Common myeloid progenitor, CD34-positive (primary cell): ENCODE measurements around the gene AQP12A.
"Not testable (repeated sequence)": the region's sequence is repeated elsewhere in the genome, so short reads cannot be mapped to it uniquely, and the experiment has no call there.

Experiments
- CTCF ChIA-PET: fragments of 350-600 bp; sonication (Branson Sonifier 250); formaldehyde crosslinking; loops from one replicate; lab custom pipeline; 2021; ENCODE audit warnings: antibody characterized with exemption; lab: Charles Lee
- POLR2A ChIA-PET: fragments of 350-600 bp; sonication (Branson Sonifier 250); formaldehyde crosslinking; loops from one replicate; lab custom pipeline; 2021; ENCODE audit warnings: antibody characterized with exemption; lab: Charles Lee
- DNase-seq, 3 donors: peaks; one replicate each; pipeline versions ENCODE4 v3.0.0 to v3.0.0-alpha.2; 2013
- H3K27ac ChIP-seq, 2 experiments: 1 replicate in 1 of 2; 2 replicates in 1 of 2; pipeline ENCODE4 v1.7.0; 2013; ENCODE audit warnings: inconsistent platforms in 2 of 2, low read length in 2 of 2, mild to moderate bottlenecking in 2 of 2, low read depth in 1 of 2, moderate library complexity in 1 of 2; ENCODE audit not compliant: severe bottlenecking in 2 of 2, insufficient read depth in 1 of 2, poor library complexity in 1 of 2
- H3K27me3 ChIP-seq, 5 experiments: replicated peaks in 2 of 5; 1 replicate in 3 of 5; 2 replicates in 2 of 5; pipeline versions ENCODE4 v1.6.1 to v1.7.0; 2013; ENCODE audit warnings: low read length in 4 of 5, mild to moderate bottlenecking in 2 of 5, moderate library complexity in 2 of 5, inconsistent platforms in 1 of 5; ENCODE audit not compliant: insufficient read depth in 5 of 5, control insufficient read depth in 4 of 5
- H3K36me3 ChIP-seq, 4 experiments: 1 replicate in 2 of 4; 2 replicates in 2 of 4; pipeline versions ENCODE4 v1.6.1 to v1.7.0; 2013; ENCODE audit warnings: low read length in 3 of 4, control low read depth in 1 of 4, mild to moderate bottlenecking in 1 of 4; ENCODE audit not compliant: control insufficient read depth in 4 of 4, insufficient read depth in 4 of 4
- H3K4me1 ChIP-seq, 4 experiments: 1 replicate in 3 of 4; 2 replicates in 1 of 4; pipeline versions ENCODE4 v1.6.1 to v1.7.1; 2013; ENCODE audit warnings: low read length in 3 of 4, mild to moderate bottlenecking in 3 of 4, control low read depth in 1 of 4, inconsistent platforms in 1 of 4, moderate library complexity in 1 of 4; ENCODE audit not compliant: control insufficient read depth in 4 of 4, insufficient read depth in 4 of 4; ENCODE audit errors: control extremely low read depth in 1 of 4
- H3K4me3 ChIP-seq, 7 experiments: 1 replicate in 4 of 7; 2 replicates in 3 of 7; pipeline versions ENCODE4 v1.5.1 to v1.7.0; 2013; ENCODE audit warnings: mild to moderate bottlenecking in 7 of 7, low read length in 6 of 7, moderate library complexity in 6 of 7, inconsistent platforms in 2 of 7, low read depth in 2 of 7, control low read depth in 1 of 7; ENCODE audit not compliant: insufficient read depth in 4 of 7, control insufficient read depth in 1 of 7; ENCODE audit errors: extremely low read depth in 1 of 7
- H3K9me3 ChIP-seq, 5 experiments: 1 replicate in 4 of 5; 2 replicates in 1 of 5; pipeline versions ENCODE4 v1.6.1 to v1.7.1; 2013; ENCODE audit warnings: low read length in 4 of 5, mild to moderate bottlenecking in 2 of 5, inconsistent platforms in 1 of 5, low read depth in 1 of 5, moderate library complexity in 1 of 5; ENCODE audit not compliant: control insufficient read depth in 4 of 5, insufficient read depth in 2 of 5; ENCODE audit errors: control extremely low read depth in 1 of 5
- WGBS: methylation state at CpG from one replicate; pipeline ENCODE4 v1.1.5; 2013; ENCODE audit not compliant: insufficient coverage; 5-methylcytosine and 5-hydroxymethylcytosine counted together

The AQP12A gene

DNA sequence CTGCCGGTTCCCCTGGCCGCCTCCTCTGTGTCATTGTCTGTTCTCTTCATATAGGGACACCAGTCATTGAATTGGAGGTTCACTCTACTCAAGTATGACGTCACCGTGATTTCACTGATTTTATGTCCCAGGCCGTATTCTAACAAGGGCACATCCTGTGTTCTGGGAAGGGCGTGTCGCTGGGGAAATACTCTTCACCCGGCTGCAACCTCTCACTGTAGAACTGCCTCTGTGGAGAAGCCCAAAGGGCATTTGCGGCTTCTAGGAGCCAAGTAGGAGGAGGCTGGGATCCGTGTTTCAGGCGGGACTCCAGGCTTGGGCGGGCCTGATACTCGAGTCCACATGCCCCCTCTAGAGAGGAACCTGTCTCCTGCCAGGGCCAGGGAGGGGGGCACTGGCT is 4.8 kb downstream of the AQP12A start:
- CTCF ChIA-PET, H3K4me3 ChIP-seq, H3K9me3 ChIP-seq, H3K27me3 ChIP-seq, H3K4me1 ChIP-seq, H3K36me3 ChIP-seq, DNase-seq, POLR2A ChIA-PET, H3K27ac ChIP-seq: not testable (repeated sequence)
- no CpG with 5 or more reads among the region's 13 CpGs for WGBS

DNA sequence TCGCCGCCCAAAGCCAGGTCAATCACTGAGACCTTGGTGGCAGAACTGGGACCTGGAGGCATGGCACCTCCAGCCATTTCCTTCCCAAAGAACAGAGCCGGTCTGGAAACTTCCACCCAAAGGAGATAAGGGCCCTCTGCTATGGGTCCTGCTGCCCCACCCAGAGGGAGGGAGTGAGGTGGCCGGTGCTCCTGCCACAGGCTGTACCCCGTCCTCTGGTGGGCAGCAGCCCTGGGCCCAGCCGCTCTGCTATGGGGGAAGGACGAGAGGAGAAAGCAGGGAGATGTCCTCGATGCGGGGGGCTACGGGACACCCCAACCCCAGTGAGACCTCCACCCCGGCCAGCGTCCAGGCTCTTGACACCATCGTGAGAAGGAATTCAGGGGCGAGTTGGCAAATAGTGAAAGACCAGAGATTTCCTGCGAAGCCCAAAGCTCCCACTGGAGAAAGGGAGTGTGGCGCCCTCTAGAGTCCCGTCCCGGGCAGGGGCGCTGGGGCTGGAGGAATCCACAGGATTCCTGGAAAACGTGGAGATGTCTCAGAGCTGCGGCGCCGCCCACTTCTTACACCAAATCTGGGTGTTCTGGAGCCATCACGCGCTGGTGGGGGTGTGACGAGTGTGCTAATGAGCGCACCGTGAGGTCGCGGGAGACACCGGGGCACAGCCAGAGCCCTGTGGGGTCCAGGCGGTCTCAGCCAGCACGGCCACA is 7.3 kb downstream of the AQP12A start:
- POLR2A ChIA-PET, H3K27me3 ChIP-seq, CTCF ChIA-PET, DNase-seq, H3K27ac ChIP-seq, H3K9me3 ChIP-seq, H3K4me3 ChIP-seq, H3K36me3 ChIP-seq, H3K4me1 ChIP-seq: not testable (repeated sequence)
- WGBS, result no CpG with 5 or more reads among the region's 33 CpGs

DNA sequence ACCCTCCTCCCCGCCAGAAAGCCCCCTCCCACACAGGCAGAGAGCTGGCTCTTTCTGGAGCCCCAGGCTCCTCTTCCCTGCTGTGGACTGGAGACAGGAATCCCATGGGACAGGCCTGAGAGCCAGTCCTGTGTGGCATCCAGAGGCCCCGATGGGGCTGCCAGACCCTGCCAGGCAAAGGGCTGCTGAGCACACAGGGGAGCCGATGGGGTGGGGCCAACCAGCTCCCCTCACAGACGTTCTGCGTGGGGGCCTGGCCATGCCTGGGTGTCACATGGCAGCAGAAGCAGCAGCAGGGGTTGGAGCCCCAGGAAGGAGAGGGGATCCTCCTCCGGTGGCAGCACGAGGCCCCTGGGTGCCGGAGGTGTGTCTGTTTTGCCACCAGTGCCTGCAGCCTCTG is 8.2 kb downstream of the AQP12A start:
- H3K27ac ChIP-seq, H3K9me3 ChIP-seq, POLR2A ChIA-PET, H3K36me3 ChIP-seq, DNase-seq, H3K4me1 ChIP-seq, H3K4me3 ChIP-seq, H3K27me3 ChIP-seq: not testable (repeated sequence)
- 64% methylated on average over 4 of the region's 8 CpGs for WGBS
- CTCF ChIA-PET, result interaction anchor here (1.0 kb wide), 1 partner anchor 62 kb away, joined by 3 read pairs; no protein-coding TSS in a partner anchor

DNA sequence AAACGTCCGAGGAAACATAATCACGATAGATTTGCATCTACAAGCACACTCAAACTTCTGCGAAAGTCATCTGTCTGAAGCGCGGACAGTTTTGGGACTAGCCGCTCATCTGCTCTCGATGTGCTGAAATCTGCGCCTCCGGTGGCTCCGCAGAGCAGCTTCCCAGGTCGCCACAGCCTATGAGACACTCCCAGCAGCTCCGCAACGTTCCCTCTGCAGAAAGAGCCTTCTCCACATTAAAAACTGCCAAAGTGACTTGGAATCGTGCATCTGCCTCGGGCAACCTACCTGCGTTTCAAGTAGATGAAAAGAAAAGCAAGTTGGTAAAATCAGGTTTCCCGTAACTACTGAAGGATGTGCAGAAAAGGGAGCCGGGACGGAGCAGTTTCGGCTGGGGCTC is 8.9 kb downstream of the AQP12A start:
- CTCF ChIA-PET, result interaction anchor here (1.0 kb wide), 1 partner anchor 61 kb away, joined by 3 read pairs; no protein-coding TSS in a partner anchor
- 100% methylated on average over 6 of the region's 21 CpGs for WGBS
- DNase-seq, H3K36me3 ChIP-seq, H3K9me3 ChIP-seq, H3K4me3 ChIP-seq, POLR2A ChIA-PET, H3K27me3 ChIP-seq, H3K27ac ChIP-seq: not testable (repeated sequence)
- peaks cover 0 to 12% (median 10%) of the 10 kb centered on the region in 4 experiments for H3K4me1 ChIP-seq

DNA sequence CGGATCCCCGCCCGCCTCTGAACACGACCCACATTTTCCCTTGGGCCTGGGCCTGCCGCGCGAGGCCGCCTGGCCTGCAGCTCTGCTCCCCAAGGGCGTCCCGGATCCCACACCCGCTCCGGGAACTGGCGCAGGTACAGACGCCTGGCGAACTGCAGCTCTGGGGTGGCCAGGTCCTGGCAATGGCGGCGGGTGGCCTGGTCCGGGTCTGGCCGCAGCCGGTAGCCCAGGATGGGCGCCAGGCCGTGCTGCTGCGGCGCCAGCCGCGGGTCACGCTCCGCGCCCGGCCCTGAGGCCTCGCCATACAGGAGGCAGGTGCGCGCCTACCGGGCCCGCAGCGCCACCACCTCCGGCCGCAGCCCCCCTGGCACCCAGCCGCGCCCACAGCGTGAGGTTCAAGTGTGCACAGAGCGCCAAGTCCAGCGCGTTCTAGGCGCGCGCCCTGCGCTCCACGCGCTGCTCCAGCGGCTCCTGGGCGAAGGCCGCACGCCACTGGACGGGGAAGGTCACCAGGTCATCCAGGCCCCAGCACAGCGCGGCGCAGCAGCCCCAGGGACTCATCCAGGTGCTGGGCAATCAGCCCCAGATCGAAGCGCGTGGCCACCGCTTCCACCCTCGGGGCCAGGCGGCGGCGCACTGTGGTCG is 9.5 kb downstream of the AQP12A start:
- no peak for DNase-seq
- CTCF ChIA-PET, result no interaction called here
- Histone ChIP-seq H3K9me3 (no peaks in the 10 kb centered on the region), H3K4me3 (no peak overlapping the region), H3K36me3 (no peaks in the 10 kb centered on the region), H3K4me1 (peaks cover 0 to 14% (median 11%) of the 10 kb centered on the region in 4 experiments), H3K27ac (no peak overlapping the region), H3K27me3 (no peaks in the 10 kb centered on the region)
- POLR2A ChIA-PET, result no interaction called here
- 93% methylated on average over 65 of the region's 67 CpGs for WGBS

DNA sequence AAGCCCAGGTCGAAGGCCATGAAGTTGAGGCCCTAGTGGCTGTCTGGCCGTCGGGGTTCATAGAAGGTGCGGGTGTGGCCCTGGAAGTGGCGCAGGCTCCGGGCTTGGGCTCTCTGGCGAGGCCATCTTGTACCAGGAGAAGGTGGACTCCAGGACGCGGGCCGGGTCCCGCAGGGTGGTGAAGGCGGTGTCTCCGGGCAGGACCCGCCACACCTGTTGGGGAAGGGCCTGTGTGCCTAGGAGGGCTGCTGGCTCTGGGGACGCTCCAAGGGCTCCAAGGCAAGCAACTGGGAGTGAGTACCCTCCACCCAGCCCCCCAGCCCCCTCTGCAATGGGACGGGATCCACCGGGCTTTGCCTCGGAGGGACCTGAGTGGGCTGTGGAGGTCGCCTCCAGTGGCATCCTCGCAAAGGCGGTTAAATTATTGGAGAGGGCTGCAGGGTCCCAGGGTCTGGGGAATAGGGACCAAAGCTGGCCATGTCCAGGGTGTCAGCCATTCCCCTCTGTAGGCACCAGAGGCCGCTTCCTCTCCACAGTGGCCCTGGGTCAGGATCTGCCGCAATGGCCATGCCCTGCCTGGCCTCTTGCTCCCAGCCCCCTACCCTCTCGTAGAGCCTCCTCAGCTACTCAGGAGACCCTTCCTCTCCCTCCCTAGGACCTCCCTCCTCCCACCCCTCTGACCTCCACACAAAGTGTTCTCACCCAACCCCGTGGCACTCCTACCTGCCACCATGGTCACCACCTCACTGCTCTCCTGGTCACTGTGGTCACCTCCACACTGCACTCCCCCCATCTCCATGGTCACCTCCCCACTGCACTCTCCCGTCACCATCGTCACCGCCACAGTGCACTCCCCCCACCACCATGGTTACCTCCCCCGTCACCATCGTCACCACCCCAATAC is 10.3 kb downstream of the AQP12A start:
- no peaks in the 10 kb centered on the region for H3K36me3 ChIP-seq
- no peaks in the 10 kb centered on the region for H3K9me3 ChIP-seq
- ChIA-PET POLR2A (no interaction called here), CTCF (no interaction called here)
- H3K27me3 ChIP-seq, result no peaks in the 10 kb centered on the region
- H3K27ac ChIP-seq, result no peak overlapping the region
- no peak for DNase-seq
- no peak overlapping the region for H3K4me3 ChIP-seq
- H3K4me1 ChIP-seq, result peaks cover 0 to 14% (median 11%) of the 10 kb centered on the region in 4 experiments
- WGBS, result 98% methylated on average over 25 of the region's 30 CpGs
